Subcutaneous adipose tissue (tissue), 4 donors: ENCODE measurements around the gene TIMP1. TPM values are rescaled to one million over a fixed set of nuclear protein-coding genes. Genes with fewer than 3 reads are reported as not detected.

Experiments
- CTCF ChIP-seq: fragments of 450-650 bp; IDR thresholded peaks from one replicate; pipeline ENCODE4 v1.5.1; 2016; ENCODE audit warnings: low read depth, mild to moderate bottlenecking, control low read depth, antibody characterized with exemption, moderate library complexity
- total RNA-seq, 4 donors: library from RNA; depleted of rRNA; stranded (reverse); fragments of >200 nt; gene quantifications; one replicate each; pipeline ENCODE4 v1.1.0, GENCODE V29; 2016

Gene TIMP1
- total RNA-seq, 4 donors from 2014 or later, result 31.5 to 245 (median 102) TPM

- TF ChIP-seq CTCF, result no peak
These were observed 8.7 kb downstream of the TIMP1 start for GRCh38 chrX:47590984-47591383.

GRCh38 chrX:47593522-47593921 lies 11.3 kb downstream of the TIMP1 start:
- no peak for TF ChIP-seq CTCF

DNA sequence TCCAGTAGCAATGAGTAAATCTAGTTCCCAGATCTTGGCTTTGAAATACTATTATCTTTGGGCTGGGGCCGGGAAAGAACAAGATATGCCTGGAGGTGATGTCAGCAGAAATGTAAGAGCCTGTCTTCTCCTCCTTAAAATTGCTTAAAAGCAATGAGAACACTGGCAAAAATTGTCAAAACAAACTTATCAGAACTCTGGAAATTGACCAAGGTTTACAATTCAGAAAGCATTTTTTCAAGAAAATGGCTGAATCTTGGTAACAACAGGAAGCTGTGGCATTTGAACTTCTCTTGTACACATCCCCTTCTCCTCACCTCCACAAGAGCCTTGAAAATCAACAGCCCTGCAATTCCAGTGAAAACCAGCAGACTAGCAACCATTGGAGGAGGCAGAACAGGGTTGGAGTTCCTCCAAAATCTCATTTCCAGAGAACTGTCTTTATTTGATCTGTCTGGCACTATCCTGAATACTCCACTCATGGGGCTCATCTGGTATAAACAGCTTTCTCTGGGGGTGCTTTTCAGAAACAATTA lies 13.5 kb downstream of the TIMP1 start:
- no peak for TF ChIP-seq CTCF

GRCh38 chrX:47596256-47596655 lies 14.0 kb downstream of the TIMP1 start:
- no peak for TF ChIP-seq CTCF

- TF ChIP-seq CTCF, result no peak
These were observed 15.0 kb downstream of the TIMP1 start for GRCh38 chrX:47597222-47597621.

DNA sequence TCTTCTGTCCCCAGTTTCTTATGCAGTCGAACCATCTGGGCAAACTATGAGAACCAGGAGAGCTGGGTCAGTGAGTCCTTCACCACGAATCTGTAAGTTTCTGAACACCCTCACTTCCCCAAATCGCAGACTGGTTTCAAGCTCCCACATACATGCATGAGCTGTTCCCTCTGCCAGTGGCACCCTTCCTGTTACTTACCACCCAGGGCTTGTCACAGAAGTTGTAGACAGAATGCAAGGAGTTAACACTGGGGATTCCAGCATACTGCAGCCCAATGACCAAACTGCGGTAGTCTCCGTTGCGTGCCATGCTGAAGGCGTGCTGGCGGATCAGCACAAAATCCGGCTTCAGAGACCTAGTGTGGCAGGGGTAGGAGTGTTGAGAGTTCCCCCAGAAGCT lies 22.8 kb downstream of the TIMP1 start:
- TF ChIP-seq CTCF, result no peak

GRCh38 chrX:47607091-47607490 lies 24.9 kb downstream of the TIMP1 start:
- TF ChIP-seq CTCF, result no peak
